A172 (cell line): ENCODE measurements around the gene CYB5A. TPM values are rescaled to one million over a fixed set of nuclear protein-coding genes. Genes with fewer than 3 reads are reported as not detected.

Experiments used
- DNase-seq: peaks from one replicate; pipeline ENCODE4 v3.0.0-alpha.2; 2015; ENCODE audit warnings: low spot score
- total RNA-seq: library from RNA; depleted of rRNA; stranded (reverse); fragments of >200 nt; shearing (Covaris generic); gene quantifications from 2 replicates; pipeline ENCODE4 v1.2.3, GENCODE V29; 2014; rRNA removed

CYB5A gene
- total RNA-seq, 1 experiment from 2014 or later = 0.60 TPM

DNA sequence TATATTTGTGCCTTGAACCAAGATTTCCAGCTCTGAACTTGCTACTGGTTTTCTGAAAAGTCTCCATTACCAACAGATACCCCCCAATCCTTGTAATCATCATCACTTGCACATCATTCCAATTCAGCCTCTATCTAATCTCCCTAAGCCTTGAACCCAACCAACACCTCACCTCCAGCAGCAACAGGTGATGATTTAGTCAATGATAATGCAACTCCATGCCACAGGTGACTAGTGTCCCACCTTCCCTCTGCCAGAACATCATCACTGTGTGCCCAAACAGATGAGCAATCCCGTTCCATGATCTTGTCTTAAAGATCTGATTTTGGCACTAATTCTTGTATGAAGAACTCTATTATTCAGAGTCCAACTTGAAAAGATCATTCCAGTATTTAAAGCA, 75.9 kb downstream of the CYB5A start:
- no peak for DNase-seq

DNA sequence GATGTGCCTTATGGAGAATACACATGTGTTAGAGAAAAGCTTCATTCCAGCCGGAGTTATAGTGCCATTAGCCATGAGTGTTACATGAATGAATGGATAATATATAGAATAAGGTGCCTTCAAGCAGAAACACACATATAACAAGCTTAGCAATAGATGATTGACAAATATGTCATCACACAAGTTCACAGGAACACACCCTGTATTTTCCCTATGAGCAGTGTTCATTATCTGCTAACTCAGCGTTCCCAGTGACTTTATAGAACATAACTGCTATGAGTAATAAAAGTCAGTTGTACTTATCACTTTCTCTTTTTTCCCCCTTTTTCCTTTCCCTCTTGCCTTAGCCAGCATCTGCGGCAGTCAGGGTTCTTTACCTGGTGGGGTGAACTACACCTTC, 78.3 kb downstream of the CYB5A start:
- DNase-seq = no peak

DNA sequence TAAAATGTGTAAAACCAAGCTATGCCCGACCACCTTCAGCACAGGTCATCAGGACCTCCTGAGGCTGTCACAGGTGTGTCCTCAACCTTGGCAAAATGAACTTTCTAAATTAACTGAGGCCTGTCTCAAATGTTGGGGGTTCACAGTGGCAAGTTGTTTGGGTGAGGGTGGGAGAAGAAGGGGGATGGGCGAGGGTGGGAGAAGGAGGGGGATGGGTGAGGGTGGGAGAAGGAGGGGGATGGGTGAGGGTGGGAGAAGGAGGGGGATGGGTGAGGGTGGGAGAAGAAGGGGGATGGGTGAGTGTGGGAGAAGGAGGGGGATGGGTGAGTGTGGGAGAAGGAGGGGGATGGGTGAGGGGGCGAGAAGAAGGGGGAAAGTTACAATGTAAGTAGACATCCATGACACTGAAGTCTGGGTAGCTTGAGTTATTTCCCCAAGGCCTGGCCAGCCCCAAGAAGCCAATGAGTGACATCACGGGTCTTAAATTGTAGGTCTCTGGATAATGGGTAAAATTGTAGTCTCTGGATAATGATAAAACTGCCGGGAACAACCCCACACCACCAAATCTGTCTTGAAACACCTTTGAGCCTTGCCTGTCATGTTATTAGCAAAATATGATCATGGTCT, 87.1 kb downstream of the CYB5A start:
- no peak for DNase-seq

DNA sequence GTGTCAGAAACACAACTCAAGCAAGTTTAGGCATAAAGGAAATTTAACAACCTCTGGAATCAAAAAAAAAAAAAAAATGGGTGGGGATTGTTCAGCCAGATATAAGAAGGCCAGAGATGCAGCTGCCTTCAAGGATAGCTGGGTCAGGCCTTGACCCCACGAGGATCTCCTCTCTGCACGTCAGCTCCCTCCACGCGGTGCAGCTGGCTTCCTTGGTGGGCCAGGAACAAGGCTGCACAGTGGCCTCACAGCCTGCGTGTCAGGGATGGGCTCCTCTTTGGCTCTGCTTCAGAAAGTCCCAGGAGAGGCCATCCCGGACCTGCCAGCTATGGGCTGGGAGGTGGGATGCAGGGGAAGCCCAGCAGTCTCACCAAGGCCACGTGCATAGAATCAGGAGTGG, 88.0 kb downstream of the CYB5A start:
- no peak for DNase-seq

Other genes with a start within 250 kb of the CYB5A start
- gene FBXO15, start 144.1 kb downstream of the CYB5A start, total RNA-seq = 0.31 and 0.74 TPM in 2 replicates
- gene TIMM21, start 143.4 kb downstream of the CYB5A start, total RNA-seq = 39.6 and 39.7 TPM in 2 replicates
- gene C18orf63, start 23.9 kb upstream of the CYB5A start, total RNA-seq = not detected in 2 replicates
- gene DIPK1C, start 165.3 kb upstream of the CYB5A start, total RNA-seq = 0.02 TPM in 1 of 2 replicates, not detected in the other
- gene CNDP2, start 204.4 kb upstream of the CYB5A start, total RNA-seq = 48.9 and 59.9 TPM in 2 replicates
- not detected in 2 replicates for gene CNDP1, start 242.5 kb upstream of the CYB5A start, total RNA-seq